ENCODE results near the gene CHRNB4. TPM values are rescaled to one million over a fixed set of nuclear protein-coding genes. Genes with fewer than 3 reads are reported as not detected.

The CHRNB4 gene
- total RNA-seq, 4 donors from 2014 or later = 0.10 to 1.1 TPM; not detected in 2

DNA sequence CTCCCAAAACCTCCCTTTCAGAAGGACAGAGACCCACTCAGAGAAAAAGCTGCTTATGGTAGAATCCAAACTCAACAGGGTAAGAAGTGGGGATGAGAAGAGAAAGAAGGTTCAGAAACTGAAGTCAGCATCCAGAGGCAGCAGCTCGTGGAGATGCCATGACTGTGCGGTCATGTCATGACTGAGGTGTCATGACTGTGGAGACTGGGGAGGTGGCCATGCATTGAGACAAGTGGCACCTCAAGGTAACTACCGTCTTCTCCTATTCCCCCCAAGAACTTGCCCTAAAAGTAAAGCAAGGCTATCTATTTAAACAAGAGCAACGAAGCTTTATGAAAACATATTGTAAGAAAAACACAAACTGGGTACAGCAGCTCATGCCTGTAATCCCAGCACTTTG lies 35.3 kb downstream of the CHRNB4 start:
- peaks cover 13% of the 10 kb centered on the region for H3K27me3 ChIP-seq
- no peak for ATAC-seq
- H3K9me3 ChIP-seq = no peaks in the 10 kb centered on the region
- H3K27ac ChIP-seq = no peak overlapping the region
- no peak overlapping the region for H3K4me3 ChIP-seq
- 90% methylated on average over 3 of the region's 4 CpGs; no CpG with 5 or more reads in 1 of the 2 donors for WGBS, 2 donors (ENCODE audit: low coverage in 1 of 2)
- no peak for TF ChIP-seq EP300 (IDR thresholded peaks at IDR 0.05)
- no peak for TF ChIP-seq POLR2AphosphoS5 (IDR thresholded peaks at IDR 0.05)
- TF ChIP-seq, protein P1, sequence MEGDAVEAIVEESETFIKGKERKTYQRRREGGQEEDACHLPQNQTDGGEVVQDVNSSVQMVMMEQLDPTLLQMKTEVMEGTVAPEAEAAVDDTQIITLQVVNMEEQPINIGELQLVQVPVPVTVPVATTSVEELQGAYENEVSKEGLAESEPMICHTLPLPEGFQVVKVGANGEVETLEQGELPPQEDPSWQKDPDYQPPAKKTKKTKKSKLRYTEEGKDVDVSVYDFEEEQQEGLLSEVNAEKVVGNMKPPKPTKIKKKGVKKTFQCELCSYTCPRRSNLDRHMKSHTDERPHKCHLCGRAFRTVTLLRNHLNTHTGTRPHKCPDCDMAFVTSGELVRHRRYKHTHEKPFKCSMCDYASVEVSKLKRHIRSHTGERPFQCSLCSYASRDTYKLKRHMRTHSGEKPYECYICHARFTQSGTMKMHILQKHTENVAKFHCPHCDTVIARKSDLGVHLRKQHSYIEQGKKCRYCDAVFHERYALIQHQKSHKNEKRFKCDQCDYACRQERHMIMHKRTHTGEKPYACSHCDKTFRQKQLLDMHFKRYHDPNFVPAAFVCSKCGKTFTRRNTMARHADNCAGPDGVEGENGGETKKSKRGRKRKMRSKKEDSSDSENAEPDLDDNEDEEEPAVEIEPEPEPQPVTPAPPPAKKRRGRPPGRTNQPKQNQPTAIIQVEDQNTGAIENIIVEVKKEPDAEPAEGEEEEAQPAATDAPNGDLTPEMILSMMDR (IDR thresholded peaks at IDR 0.05) = no peak
- no peak for TF ChIP-seq POLR2A (IDR thresholded peaks at IDR 0.05)
- H3K4me1 ChIP-seq = no peaks in the 10 kb centered on the region
- no peaks in the 10 kb centered on the region for H3K36me3 ChIP-seq

DNA sequence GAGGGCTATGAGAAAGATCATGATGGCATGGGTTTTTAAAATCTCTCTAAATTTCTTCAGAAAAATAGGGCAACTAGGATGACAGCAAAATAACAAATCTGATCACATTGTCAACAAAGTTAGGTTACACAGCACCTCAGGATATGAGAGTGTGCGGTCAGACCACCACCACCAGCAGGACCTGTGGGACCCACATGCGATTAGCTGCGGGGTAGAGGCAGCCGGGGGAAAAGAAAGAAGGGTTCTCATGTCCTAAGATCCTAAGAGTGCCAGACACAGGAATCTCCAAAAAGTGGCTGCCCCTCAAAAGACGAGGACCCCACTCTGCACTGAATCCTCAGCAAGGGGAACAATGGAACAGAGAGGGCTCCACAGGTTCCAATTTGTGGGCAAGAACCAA lies 35.8 kb downstream of the CHRNB4 start:
- no peak overlapping the region for H3K27ac ChIP-seq
- 84 to 96% methylated on average over 4 to 5 of the region's 5 CpGs for WGBS, 2 donors (ENCODE audit: low coverage in 1 of 2)
- peaks cover 13% of the 10 kb centered on the region for H3K27me3 ChIP-seq
- TF ChIP-seq POLR2AphosphoS5 (IDR thresholded peaks at IDR 0.05) (no peak), POLR2A (IDR thresholded peaks at IDR 0.05) (no peak), EP300 (IDR thresholded peaks at IDR 0.05) (no peak)
- TF ChIP-seq, protein P1 (IDR thresholded peaks at IDR 0.05) = no peak
- ATAC-seq = no peak
- H3K4me3 ChIP-seq = no peak overlapping the region
- no peaks in the 10 kb centered on the region for H3K36me3 ChIP-seq
- H3K4me1 ChIP-seq = no peaks in the 10 kb centered on the region
- H3K9me3 ChIP-seq = no peaks in the 10 kb centered on the region

DNA sequence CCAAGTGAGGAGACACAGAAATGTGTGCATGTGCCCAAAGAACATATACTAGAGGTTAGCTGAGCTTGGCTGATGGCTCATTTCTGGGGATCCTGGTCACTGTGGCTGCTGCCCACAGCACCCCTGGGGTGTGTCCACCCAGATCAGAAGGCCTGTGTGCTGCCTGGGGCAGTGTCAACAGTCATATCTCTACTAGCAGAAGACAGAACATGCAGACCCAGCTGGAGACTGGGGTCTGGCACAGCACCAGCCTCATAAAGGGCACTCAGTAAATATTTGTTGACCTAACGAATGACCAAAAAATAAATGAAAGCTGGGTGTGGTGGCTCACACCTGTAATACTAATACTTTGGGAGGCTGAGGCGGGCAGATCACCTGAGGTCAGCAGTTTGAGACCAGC lies 36.6 kb downstream of the CHRNB4 start:
- 96% methylated on average over 2 of the region's 2 CpGs; no CpG with 5 or more reads in 1 of the 2 donors for WGBS, 2 donors (ENCODE audit: low coverage in 1 of 2)
- H3K4me1 ChIP-seq = no peaks in the 10 kb centered on the region
- ATAC-seq = no peak

DNA sequence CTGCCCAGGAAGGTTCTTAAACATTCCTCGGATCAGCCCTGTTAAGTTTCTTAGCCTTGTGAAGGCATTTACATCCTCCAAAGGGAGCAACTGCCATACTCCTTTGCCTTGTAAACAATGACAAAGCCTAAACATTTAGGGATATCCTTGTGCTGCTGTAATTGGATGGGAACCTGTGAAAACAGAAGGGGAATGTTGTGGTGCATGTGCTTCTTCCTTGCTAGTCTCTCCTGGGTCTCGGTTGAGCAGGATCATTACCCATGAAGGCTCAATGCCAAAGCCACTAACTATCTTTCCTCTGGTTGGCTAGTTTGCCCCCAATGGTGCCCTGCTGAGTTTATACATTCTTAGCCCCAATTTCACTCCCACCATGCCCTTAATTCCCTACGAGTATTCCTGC lies 37.5 kb downstream of the CHRNB4 start:
- Histone ChIP-seq H3K27ac (no peak overlapping the region), H3K9me3 (no peaks in the 10 kb centered on the region), H3K27me3 (peaks cover 13% of the 10 kb centered on the region), H3K4me3 (no peak overlapping the region), H3K36me3 (no peaks in the 10 kb centered on the region), H3K4me1 (no peaks in the 10 kb centered on the region)
- no peak for ATAC-seq
- 40 to 67% methylated on average over 1 to 3 of the region's 3 CpGs for WGBS, 2 donors (ENCODE audit: low coverage in 1 of 2)
- TF ChIP-seq EP300 (IDR thresholded peaks at IDR 0.05) = no peak
- no peak for TF ChIP-seq POLR2AphosphoS5 (IDR thresholded peaks at IDR 0.05)
- TF ChIP-seq, protein P1 (IDR thresholded peaks at IDR 0.05) = no peak
- no peak for TF ChIP-seq POLR2A (IDR thresholded peaks at IDR 0.05)

More for the DNA sequence above, 36.6 kb downstream of the CHRNB4 start:
- no peaks in the 10 kb centered on the region for H3K9me3 ChIP-seq
- H3K27me3 ChIP-seq = peaks cover 13% of the 10 kb centered on the region
- H3K36me3 ChIP-seq = no peaks in the 10 kb centered on the region
- H3K27ac ChIP-seq = no peak overlapping the region
- no peak for TF ChIP-seq POLR2AphosphoS5 (IDR thresholded peaks at IDR 0.05)
- no peak for TF ChIP-seq POLR2A (IDR thresholded peaks at IDR 0.05)
- TF ChIP-seq EP300 (IDR thresholded peaks at IDR 0.05) = no peak
- TF ChIP-seq, protein P1 (IDR thresholded peaks at IDR 0.05) = no peak
- H3K4me3 ChIP-seq = no peak overlapping the region

DNA sequence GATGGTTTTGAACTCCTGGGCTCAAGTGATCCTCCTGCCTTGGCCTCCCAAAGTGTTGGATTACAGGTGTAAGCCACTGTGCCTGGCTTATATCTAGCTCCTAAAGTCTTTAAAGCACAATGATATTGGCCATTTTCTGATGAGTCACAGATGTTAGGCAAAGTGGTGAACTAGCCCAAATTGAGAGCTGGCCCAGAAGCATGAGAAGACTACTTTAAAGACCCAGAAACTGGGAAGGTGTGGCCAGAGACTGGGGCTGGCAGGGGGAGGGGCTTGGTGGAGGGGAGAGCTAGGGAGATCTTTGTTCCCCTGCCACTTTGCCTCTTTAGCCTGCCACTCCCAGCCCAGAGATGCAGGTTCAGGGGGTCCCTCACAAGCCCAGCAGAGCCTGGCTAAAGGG lies 41.8 kb downstream of the CHRNB4 start:
- H3K4me3 ChIP-seq = no peak overlapping the region
- TF ChIP-seq POLR2A (IDR thresholded peaks at IDR 0.05) (no peak), EP300 (IDR thresholded peaks at IDR 0.05) (no peak)
- peaks cover 8% of the 10 kb centered on the region for H3K27me3 ChIP-seq
- H3K4me1 ChIP-seq = no peaks in the 10 kb centered on the region
- H3K27ac ChIP-seq = no peak overlapping the region
- ATAC-seq = no peak
- H3K36me3 ChIP-seq = no peaks in the 10 kb centered on the region
- H3K9me3 ChIP-seq = no peaks in the 10 kb centered on the region

All from gastroesophageal sphincter (tissue), 4 donors.